SIG-M5 treated with dmso at 0.1 percent for 504 hours (cell line): ENCODE results near the gene PUS10.
"Not testable (repeated sequence)": the region's sequence is repeated elsewhere in the genome, so short reads cannot be mapped to it uniquely, and the experiment has no call there.

Experiments used
- DNase-seq: peaks from one replicate; lab custom pipeline; 2025; ENCODE audit not compliant: unreplicated experiment; lab: John Stamatoyannopoulos, UW

PUS10 gene

GRCh38 chr2:61013382-61013781 is 4.7 kb downstream of the PUS10 start:
- no peak for DNase-seq

DNA sequence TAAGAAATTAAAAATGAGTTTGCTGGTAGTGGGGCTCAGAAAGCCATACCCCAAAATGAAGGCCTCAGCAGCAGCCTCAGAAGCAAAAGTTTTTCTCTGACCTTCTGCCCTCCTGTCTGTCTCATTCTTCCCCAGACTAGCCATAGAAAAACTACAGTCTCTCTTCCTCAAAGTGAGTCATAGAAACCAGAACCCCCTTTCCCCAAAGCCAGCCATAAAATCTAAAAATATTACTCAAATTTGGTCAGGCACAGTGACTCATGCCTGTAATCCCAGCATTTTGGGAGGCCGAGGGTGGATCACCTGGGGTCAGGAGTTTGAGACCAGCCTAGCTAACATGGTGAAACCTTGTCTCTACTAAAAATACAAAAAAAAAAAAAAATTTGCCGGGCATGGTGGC is 5.8 kb downstream of the PUS10 start:
- peak; percentile 85 for DNase-seq

DNA sequence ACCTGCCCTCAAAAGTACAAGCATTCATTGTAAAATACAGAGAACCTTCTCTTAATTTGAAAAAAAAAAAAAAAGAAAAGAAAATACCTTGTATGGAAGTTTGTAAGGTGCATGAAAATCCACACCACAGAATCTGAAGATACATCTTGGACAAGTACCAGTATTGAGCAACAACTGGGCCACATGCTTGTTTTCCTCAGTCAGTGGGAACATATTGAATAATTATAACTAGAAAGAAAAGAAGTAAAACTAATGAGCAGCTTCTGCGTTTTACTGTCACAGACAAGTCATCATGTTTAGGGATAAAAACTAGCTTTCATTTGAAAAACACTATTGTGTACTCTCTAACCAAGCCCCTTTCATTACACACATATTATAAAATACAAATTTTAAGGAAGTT is 6.4 kb downstream of the PUS10 start:
- DNase-seq: no peak

GRCh38 chr2:61009355-61009754 is 8.7 kb downstream of the PUS10 start:
- no peak for DNase-seq

- no peak for DNase-seq
These were observed 11.5 kb downstream of the PUS10 start for GRCh38 chr2:61006486-61007105.

GRCh38 chr2:61005736-61006135 is 12.3 kb downstream of the PUS10 start:
- DNase-seq: no peak

- DNase-seq: peak; percentile 72
These were observed 19.2 kb downstream of the PUS10 start for GRCh38 chr2:60998628-60999545.

GRCh38 chr2:60994131-60994530 is 23.9 kb downstream of the PUS10 start:
- DNase-seq: no peak

DNA sequence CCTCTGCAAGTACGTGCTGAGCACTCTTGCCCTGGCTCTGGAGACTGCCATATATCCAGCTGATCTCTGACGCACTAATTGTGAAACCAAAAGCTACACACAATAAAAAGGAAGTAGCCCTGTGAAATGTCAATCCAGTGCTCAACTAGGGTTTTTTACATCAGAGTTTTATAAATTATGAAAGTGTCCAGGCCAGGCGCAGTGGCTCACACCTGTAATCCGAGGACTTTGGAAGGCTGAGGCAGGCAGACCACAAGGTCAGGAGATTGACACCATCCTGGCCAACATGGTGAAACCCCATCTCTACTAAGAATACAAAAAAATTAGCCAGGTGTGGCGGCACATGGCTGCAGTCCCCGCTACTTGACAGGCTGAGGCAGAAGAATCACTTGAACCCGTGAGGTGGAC is 25.1 kb downstream of the PUS10 start:
- peak; percentile 89 for DNase-seq

DNA sequence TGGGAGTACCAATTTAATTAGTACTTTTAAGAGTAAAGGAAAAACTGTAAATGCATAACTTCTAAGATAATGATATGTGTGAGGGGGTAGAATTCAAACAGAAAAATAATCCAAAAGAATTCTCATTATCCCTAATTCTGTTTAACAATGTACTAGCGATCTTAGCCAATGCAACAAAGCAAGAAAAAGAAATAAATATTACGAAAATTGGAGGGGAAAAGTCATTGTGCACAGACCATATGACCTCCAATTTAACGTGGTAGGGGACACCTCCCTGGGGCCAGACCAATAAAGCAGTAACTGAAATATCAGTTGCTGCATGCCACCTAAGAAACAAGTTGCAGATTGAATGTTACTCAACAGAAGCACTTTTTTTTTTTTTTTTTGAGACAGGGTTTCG is 26.4 kb downstream of the PUS10 start:
- DNase-seq: no peak

DNA sequence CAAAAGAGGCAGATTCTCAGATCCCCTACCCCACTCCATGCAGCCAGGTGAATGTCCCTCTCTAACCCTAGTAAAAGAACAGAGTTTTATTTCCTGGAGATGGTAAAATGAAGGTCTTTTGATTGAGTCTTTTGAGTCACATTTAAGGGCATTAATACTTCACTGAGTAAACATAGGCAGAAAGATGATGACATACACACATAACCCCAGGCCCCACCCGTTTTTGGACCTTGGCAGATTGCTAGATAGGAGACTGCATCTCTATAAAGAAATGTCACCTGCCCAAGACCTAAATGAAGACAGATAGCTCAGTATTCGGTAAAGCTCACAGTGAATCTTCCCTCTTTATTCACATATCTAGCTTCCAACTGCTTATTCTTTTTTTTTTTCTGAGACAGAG is 28.8 kb downstream of the PUS10 start:
- no peak for DNase-seq

DNA sequence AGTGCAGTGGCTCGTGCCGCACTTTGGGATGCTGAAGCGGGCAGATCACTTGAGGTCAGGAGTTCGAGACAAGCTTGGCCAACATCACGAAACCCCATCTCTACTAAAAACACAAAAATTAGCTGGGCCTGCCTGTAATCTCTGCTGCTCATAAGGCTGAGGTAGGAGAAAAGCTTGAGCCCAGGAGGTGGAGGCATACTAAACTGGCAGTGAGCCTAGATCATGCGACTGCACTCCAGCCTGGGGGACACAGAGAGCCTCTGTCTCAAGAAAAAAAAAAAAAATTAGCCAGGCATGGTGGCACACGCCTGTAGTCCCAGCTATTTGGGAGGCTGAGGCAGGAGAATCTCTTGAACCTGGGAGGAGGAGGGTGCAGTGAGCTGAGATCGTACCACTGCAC is 30.4 kb downstream of the PUS10 start:
- DNase-seq: not testable (repeated sequence)

- no peak for DNase-seq
These were observed 31.0 kb downstream of the PUS10 start for GRCh38 chr2:60987041-60987440.

DNA sequence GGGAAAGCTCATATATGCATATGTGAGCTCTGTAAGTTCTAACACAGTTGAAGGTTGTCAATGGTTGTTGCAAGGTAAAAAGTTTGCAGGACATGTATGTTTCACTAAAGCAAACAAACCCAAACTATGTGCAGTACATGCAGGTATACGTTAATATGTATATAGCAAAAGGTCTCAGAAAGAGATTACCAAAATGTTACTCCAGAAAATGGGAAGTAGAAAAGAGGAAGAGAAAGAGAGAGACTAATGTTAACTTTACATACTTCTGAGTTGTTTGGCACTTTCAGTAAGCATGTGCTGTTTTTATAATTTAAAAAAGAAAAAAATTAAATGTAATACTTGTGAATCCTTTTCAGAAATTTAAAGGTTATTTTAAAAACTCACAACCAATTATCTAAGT is 33.3 kb downstream of the PUS10 start:
- DNase-seq: peak; percentile 70

GRCh38 chr2:60982066-60982465 is 36.0 kb downstream of the PUS10 start:
- not testable (repeated sequence) for DNase-seq

DNA sequence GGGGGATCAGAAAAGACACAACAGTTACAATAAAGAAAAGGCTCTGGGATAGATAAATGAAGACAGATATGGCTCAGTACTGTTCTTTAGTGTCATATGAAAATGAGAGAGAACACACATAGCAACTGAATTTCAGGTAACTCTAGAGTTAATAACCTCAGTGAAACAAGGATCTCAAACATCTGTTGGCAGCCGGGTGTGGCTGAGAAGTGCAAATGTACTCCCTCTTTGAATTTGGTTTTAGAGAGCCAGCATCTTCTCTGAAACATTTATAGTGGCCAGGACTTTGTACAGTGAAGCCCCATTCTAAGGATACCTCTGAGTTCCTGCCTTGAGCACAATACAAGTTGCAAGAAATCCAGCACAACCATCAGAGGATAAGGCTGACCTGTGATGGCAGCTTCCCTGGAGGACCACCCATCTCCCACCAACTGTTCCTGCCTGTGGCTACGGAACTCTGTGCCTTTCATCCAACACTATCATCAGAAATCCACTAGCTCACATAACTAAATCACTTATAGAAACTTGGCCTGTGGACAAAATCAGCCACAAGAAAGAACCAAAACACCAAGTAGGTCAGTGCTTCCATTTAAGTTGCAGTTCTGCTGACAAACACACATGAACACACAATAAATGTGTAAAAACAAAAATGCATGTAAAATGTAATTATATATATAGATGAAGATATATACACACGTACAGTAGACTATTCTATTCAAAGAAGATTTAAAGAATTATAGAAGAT is 37.8 kb downstream of the PUS10 start:
- DNase-seq: no peak

DNA sequence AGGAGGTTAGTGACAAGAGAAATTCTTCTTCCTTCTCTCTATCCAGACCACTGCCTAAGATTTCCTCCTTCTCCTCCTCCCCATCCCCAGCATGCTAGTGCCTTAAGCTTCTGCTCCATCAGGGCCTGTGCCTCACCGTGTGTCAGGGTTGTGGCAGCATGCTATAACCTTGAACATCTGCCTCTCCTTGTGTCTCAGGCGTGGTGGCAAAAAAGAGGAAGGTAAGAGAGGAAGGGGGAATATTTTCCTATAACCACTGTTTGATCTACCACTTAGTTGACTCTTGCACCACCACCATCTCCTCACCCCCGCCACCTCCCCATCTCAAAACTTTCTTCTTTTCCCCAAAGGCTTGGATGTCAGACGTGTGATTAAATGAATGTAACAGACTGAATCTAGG is 38.8 kb downstream of the PUS10 start:
- peak; percentile 77 for DNase-seq

GRCh38 chr2:60977562-60977895 is 40.5 kb downstream of the PUS10 start:
- DNase-seq: no peak

GRCh38 chr2:60976875-60977561 is 41.0 kb downstream of the PUS10 start:
- no peak for DNase-seq

- DNase-seq: no peak
These were observed 41.7 kb downstream of the PUS10 start for GRCh38 chr2:60976256-60976850.

GRCh38 chr2:60974652-60975051 is 43.4 kb downstream of the PUS10 start:
- DNase-seq: no peak
